Measurements from ENCODE around the gene PPP1R16B.

The PPP1R16B gene

GRCh38 chr20:38880952-38881735 lies 75.6 kb downstream of the PPP1R16B start:
- DNase-seq: no peak

GRCh38 chr20:38881806-38882440 lies 76.4 kb downstream of the PPP1R16B start:
- DNase-seq: no peak

DNA sequence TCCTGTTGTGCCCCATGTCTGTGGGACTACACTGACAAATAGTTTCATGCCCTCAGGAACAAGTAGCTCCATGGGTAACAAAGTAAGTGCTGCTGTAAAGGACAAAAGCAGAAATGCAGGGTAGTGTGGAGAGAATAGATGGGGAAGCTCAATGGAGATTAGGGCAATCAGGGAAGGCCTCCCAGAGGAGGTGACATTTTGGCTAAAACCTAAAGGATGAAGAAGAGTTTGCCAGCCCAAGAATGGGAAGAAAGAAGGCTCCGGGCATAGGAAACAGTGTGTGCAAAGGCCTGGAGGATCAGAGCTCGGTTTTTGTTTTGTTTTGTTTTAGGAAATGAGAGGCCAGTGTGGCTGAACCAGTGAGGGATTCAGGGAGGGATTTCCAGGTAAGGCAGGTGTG lies 77.1 kb downstream of the PPP1R16B start:
- DNase-seq: no peak

DNA sequence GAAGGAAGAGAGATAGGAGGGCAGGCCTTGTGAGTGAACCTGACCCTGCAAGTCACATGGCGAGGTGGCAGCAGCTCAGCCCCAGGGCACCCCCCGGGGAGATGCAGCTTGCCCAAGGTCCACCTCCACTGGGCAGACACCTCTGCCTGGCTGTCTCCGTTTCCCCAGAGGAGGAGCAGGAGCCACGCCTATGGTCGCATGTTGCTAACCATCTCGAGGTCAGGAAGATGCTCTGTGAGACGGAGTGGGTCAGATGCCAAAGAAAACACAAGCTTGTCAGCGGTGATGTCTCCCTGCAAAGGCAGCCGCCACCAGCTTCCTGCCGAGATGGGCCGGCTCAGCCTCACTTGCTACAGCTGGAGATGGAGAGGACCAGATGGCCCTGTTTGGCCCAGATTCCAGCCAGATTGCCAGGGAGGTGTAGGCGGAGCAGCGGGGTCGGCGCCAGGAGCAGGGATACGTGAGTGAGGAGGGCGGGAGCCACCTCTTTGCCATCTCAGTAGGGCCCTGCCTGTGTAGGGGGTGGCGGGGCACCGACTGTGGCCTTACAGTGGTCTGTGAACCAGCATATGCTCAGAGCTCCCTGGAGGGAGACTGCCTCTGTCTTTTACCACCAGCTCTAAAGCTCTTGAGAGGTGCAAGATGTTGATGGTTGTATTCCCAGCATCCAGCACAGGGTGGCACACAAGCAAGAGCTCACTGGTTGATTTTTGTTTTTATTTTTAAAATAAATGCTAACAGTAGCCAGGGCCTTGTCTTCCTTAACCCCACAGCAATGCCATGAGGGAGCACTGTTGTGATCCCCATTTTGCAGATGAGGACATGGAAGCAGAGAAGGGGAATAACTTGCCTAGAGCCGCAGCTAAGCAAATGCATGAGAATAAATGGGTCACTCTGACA lies 77.8 kb downstream of the PPP1R16B start:
- no peak for DNase-seq

- DNase-seq: no peak
Observed at GRCh38 chr20:38883981-38884733, 78.7 kb downstream of the PPP1R16B start.

DNA sequence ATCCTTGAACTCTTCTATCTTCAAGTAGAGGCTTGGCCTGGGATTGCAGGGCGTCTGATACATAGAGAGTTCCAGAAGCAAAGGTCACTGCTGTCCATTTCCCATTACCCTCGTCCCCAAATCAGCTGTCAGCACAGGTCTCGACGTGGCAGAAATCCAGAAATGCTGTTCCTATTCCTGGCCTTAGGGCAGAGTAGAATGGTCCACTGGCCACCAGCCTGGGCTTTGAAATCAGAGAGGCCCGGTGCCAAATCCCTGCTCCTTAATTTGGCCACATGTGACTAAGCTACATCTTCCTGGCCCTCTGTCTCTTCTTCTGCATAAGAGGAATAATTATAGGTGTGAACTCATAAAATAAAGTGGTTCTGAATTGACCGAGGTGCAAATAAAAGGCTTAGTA lies 79.9 kb downstream of the PPP1R16B start:
- DNase-seq: no peak

- no peak for DNase-seq
Observed at GRCh38 chr20:38888059-38888831, 82.7 kb downstream of the PPP1R16B start.

DNA sequence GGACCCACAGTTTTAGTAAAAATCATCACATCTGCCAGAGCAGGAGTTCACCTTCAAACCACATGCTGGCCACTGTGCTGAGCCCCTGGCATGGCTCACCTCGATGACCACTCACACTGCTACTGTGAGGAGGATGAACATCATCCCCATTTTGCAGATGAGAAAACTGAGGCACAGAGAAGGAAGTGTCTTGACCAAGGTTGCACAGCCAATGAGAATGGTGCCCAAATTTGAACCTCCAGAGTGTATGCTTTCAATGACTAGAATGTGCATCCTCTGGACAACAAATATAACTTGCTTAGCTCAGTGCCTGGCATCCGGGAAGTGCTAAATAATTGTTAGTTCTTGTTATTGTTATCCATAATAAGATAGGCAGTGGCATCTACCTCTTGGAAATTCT lies 83.6 kb downstream of the PPP1R16B start:
- no peak for DNase-seq

DNA sequence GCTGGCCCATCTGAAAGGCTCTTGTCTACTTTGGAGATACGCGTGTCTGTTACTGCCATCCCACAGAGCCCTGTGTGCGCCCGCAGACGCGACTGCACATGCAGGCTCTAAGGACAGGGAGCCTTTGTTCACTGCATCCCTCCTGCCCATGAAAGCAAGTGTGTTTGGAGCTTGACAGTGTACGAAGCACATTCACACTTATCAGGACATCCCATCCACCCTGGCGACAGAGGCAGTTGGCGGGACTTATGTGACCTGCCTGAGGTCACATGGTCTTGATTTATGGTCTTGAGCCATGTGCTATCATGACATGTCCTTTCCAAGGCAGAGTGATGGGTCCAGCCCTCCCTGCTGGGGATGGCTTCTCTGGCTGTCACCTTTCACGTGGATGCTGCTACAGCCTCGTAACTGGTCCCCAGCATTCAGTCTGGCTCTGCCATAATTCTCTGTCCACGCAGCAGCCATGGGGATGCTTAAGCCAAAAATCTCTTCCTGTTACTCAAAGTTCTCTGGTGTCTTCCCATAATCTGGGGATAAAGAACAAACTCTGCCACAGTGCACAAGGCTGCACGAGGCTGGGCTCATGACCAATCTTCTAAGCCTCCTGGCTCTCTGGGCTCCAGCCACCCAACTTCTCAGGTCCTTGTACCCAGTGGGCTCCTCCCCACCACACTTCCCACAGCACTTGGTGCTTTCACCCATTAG lies 84.4 kb downstream of the PPP1R16B start:
- no peak for DNase-seq

GRCh38 chr20:38890497-38890818 lies 85.0 kb downstream of the PPP1R16B start:
- DNase-seq: no peak

DNA sequence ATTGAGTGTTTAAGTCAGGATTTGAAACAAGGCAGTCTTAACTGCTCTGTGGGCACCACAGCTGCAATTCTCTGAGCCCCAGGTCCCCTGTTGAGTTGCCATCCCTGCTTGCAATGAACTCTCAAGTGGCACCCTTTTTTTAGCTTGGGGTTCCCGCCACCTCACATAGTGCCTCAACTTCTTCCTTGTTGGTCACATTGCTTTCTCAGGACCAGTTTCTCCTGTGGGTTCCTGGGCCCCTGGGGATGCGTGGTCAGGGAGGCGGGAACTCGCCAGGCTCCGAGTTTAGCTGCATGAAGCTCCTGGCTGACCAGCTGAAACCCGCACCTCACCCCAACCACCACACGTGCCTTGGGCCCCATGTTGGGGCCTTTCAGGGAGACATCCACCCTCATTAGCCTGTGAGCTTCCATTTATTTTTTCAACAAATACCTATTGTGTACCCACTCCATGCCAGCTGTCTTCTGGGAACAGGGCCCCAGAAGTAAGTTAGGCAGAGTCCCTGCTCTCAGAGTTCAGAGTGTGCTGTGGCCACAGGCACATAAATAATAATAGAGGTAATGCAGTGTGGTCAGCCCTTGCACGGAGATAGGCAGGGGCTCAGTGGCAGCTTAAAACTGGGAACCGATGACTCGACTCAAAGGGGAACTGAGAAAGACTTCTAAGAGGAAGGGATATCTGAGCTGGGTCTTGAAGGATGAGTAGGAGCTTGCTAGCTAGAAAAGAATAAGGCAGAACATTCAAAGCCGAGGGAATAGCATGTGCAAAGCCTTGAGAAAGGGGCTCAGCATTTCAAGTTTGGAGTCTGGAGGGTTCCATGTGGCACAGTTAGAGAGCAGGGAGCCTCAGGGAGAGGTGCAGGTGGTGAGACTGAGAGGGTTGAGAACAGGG lies 86.8 kb downstream of the PPP1R16B start:
- no peak for DNase-seq

GRCh38 chr20:38893056-38893564 lies 87.6 kb downstream of the PPP1R16B start:
- no peak for DNase-seq

DNA sequence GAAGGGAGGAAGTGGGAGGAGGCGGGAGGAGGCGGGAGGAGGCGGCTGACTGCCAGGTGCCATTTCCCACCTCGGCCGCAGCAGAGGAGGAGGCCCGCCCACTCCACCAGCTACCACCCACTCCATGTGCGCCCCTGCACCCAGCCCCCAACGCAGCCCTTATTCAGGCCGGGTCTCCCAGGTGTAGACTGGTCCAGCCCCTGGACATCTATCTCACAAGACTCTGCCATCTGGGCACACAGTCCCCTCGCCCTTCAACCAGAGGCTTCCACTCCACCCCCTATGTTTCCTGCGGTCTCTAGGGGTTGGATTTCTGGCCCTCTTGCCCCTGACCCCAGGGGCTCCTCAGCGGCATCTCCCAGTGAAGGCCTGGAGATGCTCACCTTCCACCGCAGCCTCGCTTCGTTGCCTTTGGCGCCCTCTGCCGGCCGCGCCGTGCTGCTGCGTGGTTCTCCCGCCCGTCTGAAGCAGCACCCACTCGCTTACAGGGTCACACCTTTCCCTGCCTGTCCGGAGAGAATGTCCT lies 88.1 kb downstream of the PPP1R16B start:
- peak; percentile 24 for DNase-seq

DNA sequence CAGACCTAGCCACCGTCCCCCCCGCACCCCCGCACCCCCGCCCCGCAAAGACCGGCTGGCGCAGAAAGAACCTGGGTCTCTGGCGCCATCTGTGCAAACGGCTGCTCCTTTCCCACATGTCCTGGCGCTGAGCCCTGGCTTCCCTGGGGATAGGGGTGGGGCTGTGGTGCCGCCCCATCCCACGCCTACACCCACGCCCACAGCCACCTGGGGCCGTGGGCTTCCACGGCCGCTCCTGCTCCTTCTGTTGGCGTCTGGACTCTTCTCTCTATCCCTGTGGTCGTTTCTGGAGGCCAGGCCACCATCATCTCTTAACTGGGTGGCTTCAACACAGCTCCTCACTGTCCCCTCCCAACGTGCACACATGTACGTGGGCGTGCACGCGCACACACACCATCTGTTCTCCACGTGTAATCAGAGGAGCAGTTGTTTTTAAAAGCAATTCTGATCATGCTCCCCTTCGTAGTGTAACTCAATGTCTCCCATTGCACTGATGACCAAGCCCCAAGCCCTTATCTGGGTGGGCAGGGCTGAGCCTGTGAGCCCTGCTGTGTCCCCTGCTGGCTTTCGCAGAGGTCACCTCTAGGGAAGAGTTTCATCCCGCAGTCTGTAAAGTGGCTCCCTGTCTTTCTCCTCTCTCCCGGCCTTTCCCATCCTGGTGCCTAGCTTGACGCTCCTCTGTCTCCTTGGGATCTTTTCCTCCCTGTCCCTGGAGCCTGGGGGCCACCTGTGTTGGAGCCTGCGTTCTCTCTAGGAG lies 88.8 kb downstream of the PPP1R16B start:
- no peak for DNase-seq

GRCh38 chr20:38895098-38895949 lies 89.8 kb downstream of the PPP1R16B start:
- DNase-seq: no peak

- DNase-seq: no peak
Observed at GRCh38 chr20:38896009-38896594, 90.6 kb downstream of the PPP1R16B start.

DNA sequence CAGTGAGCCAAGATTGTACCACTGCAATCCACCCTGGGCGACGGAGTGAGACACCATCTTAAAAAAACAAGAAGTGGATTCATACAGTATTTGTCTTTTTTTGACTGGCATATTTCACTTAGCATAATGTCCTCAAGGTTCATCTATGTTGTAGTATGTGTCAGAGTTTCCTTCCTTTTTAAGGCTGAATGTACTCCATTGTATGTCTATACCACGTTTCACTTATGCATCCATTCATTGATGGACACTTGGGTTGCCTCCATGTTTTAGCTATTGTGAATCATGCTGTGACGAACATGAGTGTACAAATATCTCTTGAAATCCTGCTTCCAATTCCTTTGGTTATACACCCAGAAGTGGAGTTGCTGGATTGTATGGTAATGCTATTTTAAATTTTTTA lies 91.8 kb downstream of the PPP1R16B start:
- no peak for DNase-seq

GRCh38 chr20:38900606-38901005 lies 95.1 kb downstream of the PPP1R16B start:
- no peak for DNase-seq

All from fibroblast of upper back skin (primary cell).